Midbrain (tissue), 1 donor: ENCODE data around the gene SPDYE6.
"Not testable (repeated sequence)": the region's sequence is repeated elsewhere in the genome, so short reads cannot be mapped to it uniquely, and the experiment has no call there.

Experiments
- DNase-seq: peaks from one replicate; lab custom pipeline; 2025; lab: John Stamatoyannopoulos, UW

Gene SPDYE6

DNA sequence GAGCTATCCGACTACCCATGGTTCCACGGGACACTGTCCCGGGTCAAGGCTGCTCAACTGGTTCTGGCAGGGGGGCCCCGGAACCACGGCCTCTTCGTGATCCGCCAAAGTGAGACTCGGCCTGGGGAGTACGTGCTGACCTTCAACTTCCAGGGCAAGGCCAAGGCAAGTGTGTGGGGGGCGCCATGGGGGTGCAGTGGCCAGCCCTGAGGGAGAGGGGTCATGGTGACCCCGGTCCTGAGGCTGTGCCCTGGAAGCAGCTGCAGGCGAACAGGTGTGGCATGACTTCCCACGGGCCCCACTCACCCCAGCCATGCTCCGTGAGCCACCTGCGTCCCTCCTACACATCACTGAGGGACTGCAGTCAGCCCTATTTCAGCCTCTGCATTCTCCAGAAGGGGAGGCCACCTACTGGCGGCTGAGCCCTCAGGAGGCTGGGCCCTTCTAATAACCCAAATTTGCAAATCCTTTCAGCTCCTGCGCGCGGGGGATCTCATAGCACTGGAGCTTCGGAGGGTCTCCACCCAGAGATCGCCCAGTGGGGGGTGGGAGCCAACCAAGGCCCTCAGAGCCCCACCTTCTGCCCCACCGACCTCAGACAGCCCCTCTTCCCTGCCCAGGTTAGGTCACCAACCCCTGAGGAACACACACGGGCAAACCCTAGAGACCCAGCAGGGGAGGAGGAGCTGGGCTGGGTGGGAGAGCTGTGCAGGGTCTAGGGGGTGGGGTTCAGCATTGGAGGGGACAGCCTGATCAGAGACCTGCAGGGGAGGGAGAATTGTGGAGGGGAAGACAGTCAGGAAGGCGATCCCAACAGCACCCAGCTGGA is 38.8 kb downstream of the SPDYE6 start:
- no peak for DNase-seq

DNA sequence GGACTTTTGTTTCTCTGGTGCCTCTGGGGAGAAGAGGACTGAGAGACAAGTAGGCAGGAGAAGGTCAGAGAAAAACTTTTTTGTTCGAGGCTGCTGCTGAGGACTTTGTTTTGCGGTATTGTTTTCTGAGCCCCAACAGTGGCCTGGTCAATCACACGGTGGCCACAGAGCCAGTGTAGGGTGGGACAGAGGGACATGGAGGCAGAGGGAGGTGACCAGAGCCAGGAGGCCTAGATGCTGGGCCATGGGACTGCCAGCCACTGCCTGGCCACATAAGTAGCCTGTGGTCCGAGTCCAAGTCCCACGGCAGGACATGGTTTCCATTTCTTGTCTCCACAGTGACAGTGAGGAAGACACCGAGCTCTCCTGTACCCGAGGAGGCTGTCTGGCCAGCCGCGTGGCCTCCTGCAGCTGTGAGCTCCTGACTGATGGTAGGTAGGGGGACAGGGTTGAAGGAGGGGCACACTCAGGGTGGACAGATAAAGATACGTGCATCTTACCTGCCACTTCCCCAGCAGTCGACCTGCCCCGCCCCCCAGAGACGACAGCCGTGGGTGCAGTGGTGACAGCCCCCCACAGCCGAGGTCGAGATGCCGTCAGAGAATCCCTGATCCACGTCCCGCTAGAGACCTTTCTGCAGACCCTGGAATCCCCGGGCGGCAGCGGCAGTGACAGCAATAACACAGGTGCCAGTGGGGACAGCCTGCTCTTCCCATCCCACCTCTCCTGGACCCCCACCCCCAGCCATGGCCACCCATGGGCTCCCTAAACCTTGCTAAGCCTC is 42.1 kb downstream of the SPDYE6 start:
- DNase-seq, result no peak

DNA sequence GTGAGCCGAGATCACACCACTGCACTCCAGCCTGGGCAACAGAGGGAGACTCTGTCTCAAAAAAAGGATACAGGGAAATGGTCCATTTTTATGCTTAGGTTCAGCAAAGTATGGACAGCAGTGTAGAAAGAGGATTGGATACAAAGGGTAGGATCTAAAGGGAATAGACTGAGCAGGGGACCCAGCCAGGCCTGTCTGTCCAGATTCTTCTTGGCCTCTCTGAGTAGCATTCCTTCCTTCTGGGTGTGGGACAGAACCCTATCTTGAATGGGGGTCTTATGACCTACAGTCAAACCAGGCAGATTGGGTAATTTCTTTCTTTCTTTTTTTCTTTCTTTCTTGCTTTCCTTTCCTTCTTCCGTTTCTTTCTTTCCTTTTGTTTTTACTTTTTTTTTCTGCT is 43.9 kb downstream of the SPDYE6 start:
- DNase-seq, result no peak

DNA sequence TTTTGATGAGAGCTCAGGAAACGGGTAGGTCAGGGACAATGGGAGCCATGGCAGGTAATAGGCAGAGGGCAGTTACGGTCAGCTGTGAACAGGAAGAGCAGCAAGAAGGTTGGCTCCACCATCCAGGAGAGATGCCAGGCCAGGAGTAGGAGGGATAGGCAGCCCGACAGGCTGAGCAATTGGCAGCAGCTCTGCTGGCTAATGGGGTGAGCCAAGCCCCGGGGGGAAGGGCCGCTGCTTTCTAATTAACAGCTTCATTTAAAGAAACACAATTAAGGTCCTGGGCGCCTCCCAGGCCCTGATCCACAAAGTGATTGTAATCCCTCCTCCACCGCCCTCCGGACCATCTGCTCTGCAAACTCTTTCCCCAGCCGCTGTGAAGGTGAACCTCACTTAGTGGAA is 45.8 kb downstream of the SPDYE6 start:
- DNase-seq, result peak; percentile 28

DNA sequence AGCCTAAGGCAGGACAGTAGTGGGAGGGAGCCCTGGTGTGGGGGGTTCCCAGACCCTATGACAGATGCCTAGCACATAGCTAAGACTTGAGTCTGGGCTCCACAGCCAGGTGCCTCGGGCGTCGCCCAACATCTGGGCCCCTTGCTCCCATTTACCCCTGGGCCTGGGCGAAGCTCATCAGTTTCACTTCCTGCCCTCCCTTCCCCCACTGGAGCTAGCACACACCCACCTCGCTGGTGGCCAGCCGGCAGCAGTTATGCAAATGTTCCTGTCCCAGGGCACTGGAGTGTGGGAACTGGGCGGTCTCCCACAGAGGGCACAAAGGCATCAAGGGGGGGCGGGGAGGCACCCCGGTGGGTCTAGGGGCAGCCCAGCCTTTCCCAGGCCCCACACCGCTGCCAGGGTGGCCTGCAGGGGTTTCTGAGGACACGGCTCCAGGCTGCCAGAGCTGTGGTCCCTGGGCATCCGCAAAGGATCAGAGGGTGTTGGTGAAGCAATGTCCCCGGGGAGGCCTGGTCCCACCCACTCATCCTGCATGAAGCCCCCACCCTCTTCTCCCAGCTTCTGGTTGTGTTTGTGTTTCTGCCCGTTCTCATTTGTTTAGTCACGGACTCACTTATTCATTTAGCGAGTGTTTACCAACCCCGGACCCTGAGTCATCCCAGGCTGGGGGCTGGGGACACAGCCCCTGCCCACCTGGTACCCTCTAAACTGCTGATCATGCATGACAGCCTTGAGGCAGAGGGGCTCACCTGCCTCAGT is 49.1 kb downstream of the SPDYE6 start:
- peak; percentile 47 for DNase-seq

DNA sequence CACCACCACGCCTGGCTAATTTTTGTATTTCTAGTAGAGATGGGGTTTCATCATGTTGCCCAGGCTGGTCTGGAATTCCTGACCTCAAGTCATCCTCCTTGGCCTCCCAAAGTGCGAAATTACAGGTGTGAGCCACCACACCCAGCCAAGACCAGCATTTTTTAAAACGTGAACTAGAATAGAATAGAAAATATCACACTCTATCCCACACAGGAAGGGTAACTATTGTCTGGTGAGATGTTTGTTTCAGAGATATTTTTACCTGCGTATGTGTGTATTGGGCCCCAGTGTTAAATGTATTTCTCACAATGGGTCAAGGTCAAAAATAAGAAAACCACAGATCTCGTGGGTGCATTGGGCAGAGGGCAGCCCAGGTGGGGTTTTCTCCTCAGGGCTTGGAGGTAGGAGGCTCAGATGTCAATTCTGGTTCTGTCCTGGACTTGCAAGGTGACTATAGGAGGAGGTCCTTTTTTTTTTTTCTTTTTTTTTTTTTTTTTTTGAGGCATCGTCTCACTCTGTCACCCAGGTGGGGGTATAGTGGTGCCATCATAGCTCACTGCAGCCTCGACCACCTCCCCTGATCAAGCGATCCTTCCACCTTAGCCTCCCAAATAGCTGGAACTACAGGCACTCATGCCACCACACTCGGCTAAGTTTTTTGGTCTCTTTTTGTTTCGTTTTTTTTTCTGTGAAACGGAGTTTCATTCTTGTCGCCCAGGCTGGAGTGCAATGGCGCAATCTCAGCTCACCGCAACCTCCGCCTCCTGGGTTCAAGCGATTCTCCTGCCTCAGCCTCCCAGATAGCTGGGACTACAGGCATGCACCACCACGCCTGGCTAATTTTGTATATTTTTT is 50.6 kb downstream of the SPDYE6 start:
- no peak for DNase-seq

DNA sequence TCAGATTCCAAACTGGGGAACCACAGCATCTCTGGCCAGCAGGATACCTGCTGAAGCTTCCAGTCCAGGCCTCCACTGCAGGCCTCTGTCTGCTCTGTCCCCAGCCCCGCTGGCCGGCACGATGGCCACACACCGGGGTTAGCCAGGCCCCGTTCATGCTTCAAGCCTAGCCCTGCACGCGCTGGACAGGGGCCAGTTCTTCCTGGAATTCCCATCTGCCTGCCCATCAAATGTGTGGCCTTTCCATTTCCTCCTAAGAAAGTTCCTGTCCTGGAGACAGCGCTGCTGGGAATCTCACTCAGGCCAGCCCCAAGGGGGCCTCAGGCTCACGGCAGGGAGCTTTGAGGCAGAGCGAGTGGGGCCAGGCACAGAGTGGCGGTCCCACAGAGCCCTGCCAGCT is 51.6 kb downstream of the SPDYE6 start:
- DNase-seq, result no peak

DNA sequence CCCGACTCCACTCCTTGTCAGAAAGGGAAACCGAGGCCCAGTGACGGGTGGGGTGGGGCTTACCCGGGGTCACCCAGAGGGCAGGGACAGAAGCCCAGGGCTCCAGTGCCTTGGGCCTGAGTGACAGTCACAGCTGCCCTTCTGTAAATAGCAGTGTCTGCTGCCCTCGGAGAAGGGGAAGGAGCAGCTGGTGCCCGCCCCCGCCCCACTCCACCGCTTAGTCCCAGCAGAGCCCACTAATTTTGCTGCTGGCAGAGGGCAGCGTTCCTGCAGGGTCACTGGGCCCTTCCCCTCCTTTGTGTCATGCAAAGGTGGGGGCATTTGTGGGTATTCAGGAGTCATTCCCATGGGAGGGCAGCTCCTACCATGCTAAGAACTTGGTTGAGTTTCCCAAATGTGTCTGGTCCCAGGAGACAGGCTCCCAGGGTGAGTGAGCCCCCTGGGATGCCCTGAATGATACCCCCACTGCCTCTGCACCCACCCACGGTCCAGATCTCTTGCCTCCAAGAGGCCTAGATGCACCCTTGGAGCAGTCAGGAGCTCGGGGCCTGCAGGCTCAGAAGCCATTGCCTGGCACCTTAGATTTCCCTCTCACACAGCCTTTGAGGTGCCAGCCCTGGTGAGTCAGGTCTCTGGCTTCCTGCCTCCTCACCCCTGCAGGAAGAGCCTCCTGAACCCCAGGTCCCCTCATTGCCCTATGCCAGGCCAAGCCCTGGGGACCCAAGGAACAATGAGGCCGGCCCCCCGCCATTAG is 52.4 kb downstream of the SPDYE6 start:
- no peak for DNase-seq

DNA sequence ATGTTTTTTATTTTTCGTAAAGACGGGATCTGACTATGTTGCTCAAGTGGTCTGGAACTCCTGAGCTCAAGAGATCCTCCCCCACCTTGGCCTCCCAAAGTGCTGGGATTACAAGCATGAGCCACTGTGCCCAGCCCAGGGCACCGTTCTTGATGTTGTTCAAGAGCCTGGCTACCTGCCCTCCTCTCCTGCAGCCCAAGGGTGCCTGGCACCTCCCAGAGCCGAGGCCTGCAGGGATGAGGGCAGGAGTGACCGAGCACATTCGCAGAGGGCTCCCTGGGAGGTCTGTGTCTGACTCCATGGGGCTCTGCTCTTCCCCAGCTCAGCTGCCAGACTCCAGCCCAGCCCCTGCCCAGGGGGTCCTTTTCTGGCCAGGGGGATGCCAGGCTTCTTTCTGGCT is 54.2 kb downstream of the SPDYE6 start:
- no peak for DNase-seq

DNA sequence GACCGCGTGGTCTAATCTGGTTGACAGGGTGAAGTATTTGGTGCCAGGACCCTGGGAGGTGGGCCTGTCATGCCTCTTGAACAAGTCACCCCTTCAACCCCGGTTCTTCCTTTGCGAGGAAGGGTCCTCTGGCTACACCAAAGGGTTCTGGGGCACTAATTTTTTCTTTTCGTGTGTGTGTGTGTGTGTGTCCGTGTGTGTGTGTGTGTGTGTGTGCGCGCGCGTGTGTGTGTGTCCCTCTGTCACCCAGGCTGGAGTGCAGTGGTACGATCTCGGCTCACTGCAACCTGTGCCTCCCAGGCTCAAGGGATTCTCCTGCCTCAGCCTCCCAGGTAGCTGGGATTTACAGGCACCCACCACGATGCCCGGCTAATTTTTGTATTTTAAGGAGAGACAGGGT is 54.9 kb downstream of the SPDYE6 start:
- DNase-seq, result not testable (repeated sequence)

DNA sequence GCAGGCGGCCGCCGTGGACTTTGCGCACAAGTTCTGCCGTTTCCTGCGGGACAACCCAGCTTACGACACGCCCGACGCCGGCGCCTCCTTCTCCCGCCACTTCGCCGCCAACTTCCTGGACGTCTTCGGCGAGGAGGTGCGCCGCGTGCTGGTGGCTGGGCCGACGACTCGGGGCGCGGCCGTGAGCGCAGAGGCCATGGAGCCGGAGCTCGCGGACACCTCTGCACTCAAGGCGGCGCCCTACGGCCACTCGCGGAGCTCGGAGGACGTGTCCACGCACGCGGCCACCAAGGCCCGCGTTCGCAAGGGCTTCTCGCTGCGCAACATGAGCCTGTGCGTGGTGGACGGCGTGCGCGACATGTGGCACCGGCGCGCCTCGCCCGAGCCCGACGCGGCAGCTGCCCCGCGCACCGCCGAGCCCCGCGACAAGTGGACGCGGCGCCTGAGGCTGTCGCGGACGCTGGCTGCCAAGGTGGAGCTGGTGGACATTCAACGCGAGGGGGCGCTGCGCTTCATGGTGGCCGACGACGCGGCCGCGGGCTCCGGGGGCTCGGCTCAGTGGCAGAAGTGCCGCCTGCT is 55.5 kb downstream of the SPDYE6 start:
- no peak for DNase-seq

DNA sequence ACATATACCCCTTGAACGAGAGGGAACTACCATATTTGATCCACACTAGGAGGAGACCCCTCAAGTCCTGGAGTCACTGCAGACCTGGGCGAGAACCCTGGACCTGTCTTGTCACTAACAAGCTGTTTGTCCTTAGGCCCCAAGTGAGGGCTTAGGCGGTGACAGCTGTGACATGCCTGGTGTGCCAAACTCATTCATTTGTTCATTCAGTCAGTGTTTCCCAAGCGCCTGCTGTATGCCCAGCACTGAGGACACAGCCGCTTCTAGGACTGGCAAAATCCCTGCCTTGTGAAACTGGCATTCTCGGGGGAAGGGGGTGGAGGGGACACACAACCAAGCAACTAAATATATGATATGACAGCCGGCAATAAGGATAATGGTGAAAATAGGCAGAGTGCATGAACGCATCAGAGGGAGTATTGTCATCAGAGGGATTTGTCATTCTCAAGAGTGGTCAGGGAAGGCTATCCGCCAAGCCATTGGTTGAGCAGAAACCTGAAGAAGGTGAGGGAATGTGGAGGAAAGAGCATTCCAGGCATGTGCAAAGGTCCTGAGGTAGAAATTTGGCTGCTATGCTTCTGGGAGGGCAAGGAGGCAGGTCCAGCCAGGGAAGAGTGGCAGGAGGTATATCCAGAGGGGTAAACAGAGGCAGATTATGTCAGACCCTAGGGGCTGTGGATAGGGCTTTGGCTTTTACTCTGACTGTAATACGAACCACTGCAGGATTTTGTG is 58.6 kb downstream of the SPDYE6 start:
- DNase-seq, result no peak

DNA sequence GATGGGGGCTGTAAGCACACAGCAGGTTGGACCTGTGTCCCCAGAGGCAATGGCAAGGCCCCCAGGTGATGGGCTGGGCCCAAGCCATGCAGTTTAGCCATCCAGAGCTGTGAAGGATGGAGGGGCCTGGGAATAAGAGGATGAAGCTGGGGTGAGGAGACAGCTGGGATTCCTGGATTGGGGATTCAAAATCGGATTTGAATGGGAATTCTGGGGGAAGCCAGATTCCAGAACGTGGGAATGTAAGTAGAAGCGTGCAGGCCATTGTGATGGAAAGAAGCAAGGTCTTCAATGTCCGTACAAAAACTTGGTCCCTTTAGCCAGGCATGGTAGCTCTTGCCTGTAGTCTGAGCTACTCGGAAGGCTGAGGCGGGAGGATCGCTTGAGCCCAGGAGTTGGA is 59.7 kb downstream of the SPDYE6 start:
- no peak for DNase-seq

DNA sequence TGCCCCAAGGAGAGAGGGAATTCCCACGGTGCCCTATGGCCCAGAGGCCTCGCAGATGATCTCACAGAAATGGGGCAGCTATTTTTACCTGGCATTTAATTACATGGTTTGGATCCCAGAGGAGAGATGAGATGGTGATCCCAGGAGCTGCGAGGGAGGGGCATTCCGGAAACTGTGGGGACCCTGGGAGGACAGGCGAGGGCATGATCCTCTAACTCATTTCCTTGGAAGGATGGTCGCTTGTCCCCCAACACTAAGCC is 60.1 kb downstream of the SPDYE6 start:
- DNase-seq, result no peak
